ENCODE results near the gene GRID1.
"Not testable (repeated sequence)": the region's sequence is repeated elsewhere in the genome, so short reads cannot be mapped to it uniquely, and the experiment has no call there.

GRID1 gene

DNA sequence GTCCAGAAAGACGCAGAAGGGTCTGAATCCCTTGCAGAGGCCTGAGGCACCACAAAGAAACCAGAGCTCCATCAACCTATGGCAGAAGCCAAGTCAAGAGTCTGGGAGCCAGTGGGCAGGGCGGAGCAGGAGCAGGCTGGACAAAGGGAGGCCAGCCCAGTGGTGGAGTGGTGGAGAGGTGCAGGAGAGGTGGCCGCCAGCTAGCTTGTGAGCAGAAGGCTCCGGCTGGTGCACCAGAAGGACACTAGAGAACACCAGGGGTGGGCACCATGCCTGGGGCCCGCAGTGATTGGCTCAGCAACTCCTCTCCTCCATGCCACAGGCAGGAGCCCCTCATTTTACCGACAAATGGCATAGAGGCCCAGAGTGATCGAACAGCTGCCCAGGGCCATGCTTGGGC, 186.6 kb downstream of the GRID1 start:
- H3K9ac ChIP-seq (ENCODE audit: insufficient read length, low read depth): no peak overlapping the region
- DNase-seq (ENCODE audit: low read depth, low spot score): no peak

DNA sequence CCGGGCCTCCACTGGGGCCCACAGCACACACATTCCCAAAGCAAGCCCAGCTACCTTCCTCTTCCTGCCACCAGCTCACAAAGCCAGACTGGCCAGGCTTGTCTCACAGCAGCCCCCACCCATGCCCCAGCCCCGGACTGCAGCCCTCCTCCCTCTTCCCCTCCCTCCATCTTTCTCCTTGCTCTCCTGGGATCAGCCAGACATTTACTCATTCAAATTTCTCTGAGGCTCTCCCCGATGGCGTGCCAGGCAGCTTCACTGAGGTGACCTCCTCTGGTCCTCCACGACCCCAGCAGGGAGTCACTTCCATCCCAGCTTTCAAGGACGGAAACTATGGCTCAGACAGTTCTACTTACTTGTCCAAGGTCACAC, 187.5 kb downstream of the GRID1 start:
- DNase-seq (ENCODE audit: low read depth, low spot score): no peak
- TF ChIP-seq SUZ12 (IDR thresholded peaks at IDR 0.05; ENCODE audit: extremely low read depth, insufficient read depth, insufficient read length): no peak
- no peak for TF ChIP-seq ZNF274 (IDR thresholded peaks at IDR 0.05; ENCODE audit: low read depth, low read length)
- no peak for TF ChIP-seq YY1 (IDR thresholded peaks at IDR 0.05; ENCODE audit: insufficient read depth, insufficient read length)
- Histone ChIP-seq H3K27me3 (ENCODE audit: insufficient read depth, insufficient read length) (no peaks in the 10 kb centered on the region), H3K36me3 (ENCODE audit: insufficient read depth, insufficient read length, low read length) (no peaks in the 10 kb centered on the region), H3K4me3 (ENCODE audit: insufficient read length, low read depth) (no peak overlapping the region), H3K9me3 (ENCODE audit: insufficient read depth, low read length) (no peaks in the 10 kb centered on the region), H3K4me1 (ENCODE audit: insufficient read depth, insufficient read length) (peaks cover 2% of the 10 kb centered on the region), H3K9ac (ENCODE audit: insufficient read length, low read depth) (no peak overlapping the region)

More for the DNA sequence above, 186.6 kb downstream of the GRID1 start:
- H3K9me3 ChIP-seq (ENCODE audit: insufficient read depth, low read length): no peaks in the 10 kb centered on the region
- peaks cover 2% of the 10 kb centered on the region for H3K4me1 ChIP-seq (ENCODE audit: insufficient read depth, insufficient read length)
- no peak overlapping the region for H3K4me3 ChIP-seq (ENCODE audit: insufficient read length, low read depth)
- TF ChIP-seq ZNF274 (IDR thresholded peaks at IDR 0.05; ENCODE audit: low read depth, low read length): no peak
- no peak for TF ChIP-seq SUZ12 (IDR thresholded peaks at IDR 0.05; ENCODE audit: extremely low read depth, insufficient read depth, insufficient read length)
- no peak for TF ChIP-seq YY1 (IDR thresholded peaks at IDR 0.05; ENCODE audit: insufficient read depth, insufficient read length)
- no peaks in the 10 kb centered on the region for H3K36me3 ChIP-seq (ENCODE audit: insufficient read depth, insufficient read length, low read length)
- H3K27me3 ChIP-seq (ENCODE audit: insufficient read depth, insufficient read length): no peaks in the 10 kb centered on the region

DNA sequence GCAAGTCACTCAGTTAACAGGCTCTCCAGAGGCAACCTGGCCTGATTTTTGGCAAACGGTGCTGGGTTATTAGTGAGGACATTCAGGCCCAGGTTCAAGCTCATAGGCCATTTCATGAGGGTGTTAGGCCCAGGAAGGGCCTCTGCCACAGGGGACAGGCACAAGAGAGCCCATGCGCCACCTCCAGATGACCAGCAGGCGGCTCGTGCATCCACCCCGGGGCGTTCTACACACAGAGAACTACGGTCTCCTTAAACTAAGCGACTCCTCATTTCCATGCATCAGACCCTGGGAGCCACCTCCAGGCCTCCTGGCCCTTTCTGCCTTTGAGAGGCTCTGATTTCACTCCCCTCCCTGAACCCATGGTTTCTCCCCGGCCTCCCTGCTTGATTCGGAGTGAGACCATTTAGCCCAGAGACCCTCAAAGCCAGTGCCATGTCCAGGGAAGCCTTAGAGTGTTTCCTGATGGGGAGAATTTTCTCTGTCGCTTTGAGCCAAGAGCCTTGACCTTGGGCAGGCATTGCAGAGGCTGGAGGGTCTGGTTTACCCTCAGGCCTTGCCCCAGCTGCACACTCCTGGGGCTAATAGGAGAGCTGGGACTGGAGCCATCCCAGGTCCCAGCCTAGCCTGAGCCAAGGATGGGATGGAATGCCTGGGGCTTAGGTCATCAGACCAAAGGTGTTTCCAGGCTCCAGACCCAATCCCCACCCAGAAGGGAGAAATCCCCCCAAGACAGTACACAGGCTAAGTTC, 188.0 kb downstream of the GRID1 start:
- Histone ChIP-seq H3K36me3 (ENCODE audit: insufficient read depth, insufficient read length, low read length) (no peaks in the 10 kb centered on the region), H3K27me3 (ENCODE audit: insufficient read depth, insufficient read length) (no peaks in the 10 kb centered on the region), H3K9me3 (ENCODE audit: insufficient read depth, low read length) (no peaks in the 10 kb centered on the region), H3K9ac (ENCODE audit: insufficient read length, low read depth) (no peak overlapping the region), H3K4me3 (ENCODE audit: insufficient read length, low read depth) (no peak overlapping the region), H3K4me1 (ENCODE audit: insufficient read depth, insufficient read length) (peaks cover 2% of the 10 kb centered on the region)
- no peak for TF ChIP-seq ZNF274 (IDR thresholded peaks at IDR 0.05; ENCODE audit: low read depth, low read length)
- no peak for TF ChIP-seq YY1 (IDR thresholded peaks at IDR 0.05; ENCODE audit: insufficient read depth, insufficient read length)
- TF ChIP-seq SUZ12 (IDR thresholded peaks at IDR 0.05; ENCODE audit: extremely low read depth, insufficient read depth, insufficient read length): no peak
- DNase-seq (ENCODE audit: low read depth, low spot score): peak; percentile 40

DNA sequence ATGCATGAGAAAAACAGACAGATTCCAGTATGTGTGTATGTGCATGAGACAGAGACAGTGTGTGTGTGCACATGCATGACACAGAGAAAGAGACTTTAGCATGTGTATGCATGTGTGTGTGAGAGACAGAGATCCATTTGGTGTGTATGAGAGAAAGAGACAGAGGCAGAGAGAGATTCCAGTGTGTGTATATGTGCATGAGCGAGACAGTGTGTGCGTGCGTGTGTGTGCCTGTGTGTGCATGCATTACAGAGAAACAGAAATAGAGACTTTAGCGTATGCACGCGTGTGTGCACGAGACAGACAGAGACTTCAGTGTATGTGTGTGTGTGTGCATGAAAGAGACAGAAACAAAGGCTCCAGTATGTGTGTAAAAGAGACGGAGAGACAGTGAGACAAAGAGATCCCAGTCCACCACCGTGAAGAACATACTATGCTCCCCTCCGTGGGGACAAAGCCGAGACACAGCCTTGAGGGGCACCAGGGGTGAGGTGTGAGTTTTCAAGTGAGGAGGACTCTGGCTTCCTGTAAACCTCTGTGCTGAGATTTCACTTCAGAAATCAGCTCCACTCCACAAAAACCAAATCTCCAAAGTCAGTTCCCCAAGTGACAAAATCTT, 188.9 kb downstream of the GRID1 start:
- H3K36me3 ChIP-seq (ENCODE audit: insufficient read depth, insufficient read length, low read length): no peaks in the 10 kb centered on the region
- H3K9me3 ChIP-seq (ENCODE audit: insufficient read depth, low read length): no peaks in the 10 kb centered on the region
- DNase-seq (ENCODE audit: low read depth, low spot score): no peak
- no peak overlapping the region for H3K4me3 ChIP-seq (ENCODE audit: insufficient read length, low read depth)
- no peak for TF ChIP-seq YY1 (IDR thresholded peaks at IDR 0.05; ENCODE audit: insufficient read depth, insufficient read length)
- no peak for TF ChIP-seq SUZ12 (IDR thresholded peaks at IDR 0.05; ENCODE audit: extremely low read depth, insufficient read depth, insufficient read length)
- TF ChIP-seq ZNF274 (IDR thresholded peaks at IDR 0.05; ENCODE audit: low read depth, low read length): no peak
- H3K27me3 ChIP-seq (ENCODE audit: insufficient read depth, insufficient read length): no peaks in the 10 kb centered on the region
- peaks cover 2% of the 10 kb centered on the region for H3K4me1 ChIP-seq (ENCODE audit: insufficient read depth, insufficient read length)
- no peak overlapping the region for H3K9ac ChIP-seq (ENCODE audit: insufficient read length, low read depth)

DNA sequence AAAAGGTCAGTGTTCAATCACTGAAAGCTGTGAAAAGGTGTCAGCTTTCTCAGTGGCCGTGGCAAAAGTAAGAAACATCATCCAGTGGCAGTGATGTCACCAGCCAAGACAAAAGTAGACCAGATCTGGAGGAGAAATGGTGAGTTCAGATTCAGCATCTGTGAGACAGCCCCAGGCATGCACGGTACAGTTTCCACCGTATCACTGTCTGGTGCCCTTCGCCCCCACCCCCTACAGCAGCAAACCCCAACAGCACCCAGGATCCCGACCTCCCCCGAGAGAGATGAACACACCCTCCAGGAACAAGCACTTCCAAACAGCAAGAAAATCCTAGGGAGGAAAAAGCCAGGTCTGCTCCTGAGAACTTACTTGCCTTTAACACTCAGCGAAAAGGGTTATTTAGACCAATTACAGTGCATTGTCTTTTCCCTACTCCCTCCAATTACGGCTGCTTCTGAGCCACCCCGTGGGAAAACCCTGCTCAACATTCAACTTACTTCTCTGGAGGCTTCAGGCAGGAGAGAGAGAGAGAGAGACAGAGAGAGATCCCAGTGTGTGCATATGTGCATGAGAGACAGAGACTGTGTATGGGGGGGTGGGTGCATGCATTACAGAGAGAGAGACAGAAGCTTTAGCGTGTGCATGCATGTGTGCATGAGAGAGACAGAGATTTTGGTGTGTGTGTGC, 189.6 kb downstream of the GRID1 start:
- Histone ChIP-seq H3K4me1 (ENCODE audit: insufficient read depth, insufficient read length) (peaks cover 2% of the 10 kb centered on the region), H3K9ac (ENCODE audit: insufficient read length, low read depth) (no peak overlapping the region), H3K4me3 (ENCODE audit: insufficient read length, low read depth) (no peak overlapping the region), H3K27me3 (ENCODE audit: insufficient read depth, insufficient read length) (no peaks in the 10 kb centered on the region), H3K9me3 (ENCODE audit: insufficient read depth, low read length) (no peaks in the 10 kb centered on the region), H3K36me3 (ENCODE audit: insufficient read depth, insufficient read length, low read length) (no peaks in the 10 kb centered on the region)
- TF ChIP-seq ZNF274 (IDR thresholded peaks at IDR 0.05; ENCODE audit: low read depth, low read length): no peak
- TF ChIP-seq YY1 (IDR thresholded peaks at IDR 0.05; ENCODE audit: insufficient read depth, insufficient read length): no peak
- no peak for TF ChIP-seq SUZ12 (IDR thresholded peaks at IDR 0.05; ENCODE audit: extremely low read depth, insufficient read depth, insufficient read length)
- DNase-seq (ENCODE audit: low read depth, low spot score): no peak

DNA sequence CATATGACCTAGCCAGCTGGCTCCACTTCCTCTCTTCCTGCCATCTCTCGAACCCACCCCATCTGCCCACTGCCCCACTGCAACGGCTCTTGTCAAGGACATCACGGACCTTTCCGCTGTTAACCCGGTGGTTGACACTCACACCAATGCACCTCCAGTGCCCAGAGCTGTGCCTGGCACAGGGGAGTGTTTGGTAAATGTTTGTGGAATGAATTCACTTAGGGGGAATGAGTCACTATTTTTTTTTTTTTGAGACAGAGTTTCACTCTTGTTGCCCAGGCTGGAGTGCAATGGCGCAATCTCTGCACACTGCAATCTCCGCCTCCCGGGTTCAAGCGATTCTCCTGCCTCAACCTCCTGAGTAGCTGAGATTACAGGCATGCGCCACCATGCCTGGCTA, 191.1 kb downstream of the GRID1 start:
- DNase-seq (ENCODE audit: low read depth, low spot score); H3K4me1 ChIP-seq (ENCODE audit: insufficient read depth, insufficient read length); H3K36me3 ChIP-seq (ENCODE audit: insufficient read depth, insufficient read length, low read length); H3K4me3 ChIP-seq (ENCODE audit: insufficient read length, low read depth); H3K9me3 ChIP-seq (ENCODE audit: insufficient read depth, low read length); H3K27me3 ChIP-seq (ENCODE audit: insufficient read depth, insufficient read length); H3K9ac ChIP-seq (ENCODE audit: insufficient read length, low read depth): not testable (repeated sequence)

DNA sequence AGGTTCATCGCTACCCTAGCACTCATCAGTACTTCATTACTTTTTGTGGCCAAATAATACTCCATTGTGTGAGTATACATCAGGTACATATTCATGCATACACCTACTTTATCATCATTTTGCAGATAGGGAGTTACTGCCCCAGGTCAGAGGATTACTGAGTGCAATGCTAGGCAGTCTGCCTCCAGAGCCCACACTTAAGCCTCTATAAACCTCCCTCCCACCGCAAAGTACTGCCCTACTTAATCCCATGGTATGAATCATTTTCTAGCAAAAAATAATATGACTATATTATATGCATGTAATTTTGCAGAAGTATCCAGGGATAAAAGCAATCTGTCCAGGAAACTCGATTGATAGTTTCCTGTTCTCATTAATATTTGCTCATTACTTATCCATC, 194.3 kb downstream of the GRID1 start:
- H3K4me1 ChIP-seq (ENCODE audit: insufficient read depth, insufficient read length): peaks cover 2% of the 10 kb centered on the region

More for the DNA sequence above, 194.3 kb downstream of the GRID1 start:
- no peak for DNase-seq (ENCODE audit: low read depth, low spot score)
- Histone ChIP-seq H3K9me3 (ENCODE audit: insufficient read depth, low read length) (no peaks in the 10 kb centered on the region), H3K27me3 (ENCODE audit: insufficient read depth, insufficient read length) (no peaks in the 10 kb centered on the region), H3K36me3 (ENCODE audit: insufficient read depth, insufficient read length, low read length) (no peaks in the 10 kb centered on the region), H3K9ac (ENCODE audit: insufficient read length, low read depth) (no peak overlapping the region), H3K4me3 (ENCODE audit: insufficient read length, low read depth) (no peak overlapping the region)
- TF ChIP-seq ZNF274 (IDR thresholded peaks at IDR 0.05; ENCODE audit: low read depth, low read length): no peak
- TF ChIP-seq SUZ12 (IDR thresholded peaks at IDR 0.05; ENCODE audit: extremely low read depth, insufficient read depth, insufficient read length): no peak
- no peak for TF ChIP-seq YY1 (IDR thresholded peaks at IDR 0.05; ENCODE audit: insufficient read depth, insufficient read length)
